Hippocampal formation (tissue), 2 donors: ENCODE results near the gene MRPL40.

ENCODE experiments used
- DNase-seq, 2 donors: peaks; one replicate each; lab custom pipeline; 2025; lab: John Stamatoyannopoulos, UW

The MRPL40 gene

DNA sequence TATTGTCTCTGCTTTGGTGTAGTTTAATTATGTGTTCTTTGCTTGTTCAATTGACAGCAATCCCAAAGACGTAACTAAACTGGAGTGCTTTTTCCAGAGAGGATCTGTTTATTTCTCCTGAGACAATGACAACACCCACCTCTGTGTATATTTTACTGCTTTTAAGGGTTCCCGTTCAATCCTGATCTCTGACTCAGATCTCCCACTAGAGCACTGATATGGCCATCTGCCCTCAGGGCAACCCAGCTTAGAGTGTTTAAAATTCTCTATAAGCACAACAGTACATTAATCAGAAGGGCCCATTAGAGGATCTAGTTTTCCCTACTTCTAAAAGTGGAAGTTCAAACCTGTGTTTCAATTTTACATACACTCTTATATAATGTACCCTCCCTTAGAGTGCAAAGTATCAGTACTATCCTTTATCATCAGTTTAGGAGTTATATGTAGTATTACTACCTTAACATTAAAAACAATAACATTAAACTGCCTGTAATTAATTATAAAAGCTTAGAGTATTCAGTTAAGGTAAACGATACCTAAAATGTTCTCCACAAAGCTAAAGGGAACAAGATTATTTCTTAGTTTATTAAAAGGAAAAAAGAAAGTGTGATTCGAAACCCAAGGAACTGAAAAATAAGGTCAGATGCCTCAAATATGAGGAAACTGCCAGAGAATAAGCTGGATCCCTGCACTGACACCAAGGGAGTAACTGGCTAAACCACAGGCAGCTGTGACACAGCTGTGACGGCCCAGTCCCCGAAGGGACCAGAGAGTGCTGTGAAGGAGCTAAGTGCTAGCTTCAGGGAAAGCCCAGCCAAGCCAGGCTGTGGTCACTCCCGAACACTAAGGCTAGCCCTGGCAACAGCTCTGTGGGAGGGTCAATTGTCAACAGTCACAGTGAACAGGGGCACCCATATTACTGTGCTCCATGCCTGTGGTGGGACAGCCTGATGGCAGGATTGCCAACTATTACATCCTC is 31.4 kb downstream of the MRPL40 start:
- DNase-seq: no peak

DNA sequence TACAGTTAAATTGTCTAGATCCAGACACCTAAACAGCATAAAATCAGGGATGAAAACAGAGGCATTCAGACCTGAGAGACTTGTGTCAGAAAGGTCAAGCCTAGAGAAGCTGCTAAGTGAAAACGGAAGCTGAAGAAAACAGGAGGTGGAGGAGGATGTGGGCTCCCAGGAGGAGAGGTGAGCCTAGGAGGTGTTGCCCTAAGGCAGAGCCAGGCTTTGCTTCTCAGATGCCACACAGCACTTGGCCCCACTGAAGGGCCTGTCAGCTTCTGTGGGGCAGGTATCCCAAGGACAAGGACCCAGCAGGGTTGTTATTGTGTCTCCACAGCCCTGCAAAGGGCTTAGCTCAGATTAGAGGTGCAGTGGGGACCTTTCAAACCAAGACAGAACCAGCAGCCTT is 32.2 kb downstream of the MRPL40 start:
- no peak for DNase-seq

DNA sequence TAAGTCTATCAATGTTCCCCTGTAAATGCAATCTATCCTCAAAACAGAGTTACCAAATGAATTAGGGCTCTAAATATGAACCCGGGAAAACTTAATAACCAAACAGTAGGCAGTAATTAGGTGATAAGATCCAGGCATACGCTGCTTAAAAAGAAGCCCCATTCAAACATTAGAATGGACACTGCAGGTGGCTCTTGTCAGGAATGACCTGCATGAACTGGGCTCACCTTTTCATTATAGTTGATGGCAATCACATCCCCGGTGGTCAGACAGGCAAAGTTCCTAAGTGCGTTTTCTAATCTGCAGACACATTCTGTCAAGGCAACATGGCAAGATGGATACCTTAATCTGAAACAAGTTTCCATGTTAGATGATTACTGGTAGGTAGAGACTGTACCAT is 32.6 kb downstream of the MRPL40 start:
- DNase-seq: no peak

DNA sequence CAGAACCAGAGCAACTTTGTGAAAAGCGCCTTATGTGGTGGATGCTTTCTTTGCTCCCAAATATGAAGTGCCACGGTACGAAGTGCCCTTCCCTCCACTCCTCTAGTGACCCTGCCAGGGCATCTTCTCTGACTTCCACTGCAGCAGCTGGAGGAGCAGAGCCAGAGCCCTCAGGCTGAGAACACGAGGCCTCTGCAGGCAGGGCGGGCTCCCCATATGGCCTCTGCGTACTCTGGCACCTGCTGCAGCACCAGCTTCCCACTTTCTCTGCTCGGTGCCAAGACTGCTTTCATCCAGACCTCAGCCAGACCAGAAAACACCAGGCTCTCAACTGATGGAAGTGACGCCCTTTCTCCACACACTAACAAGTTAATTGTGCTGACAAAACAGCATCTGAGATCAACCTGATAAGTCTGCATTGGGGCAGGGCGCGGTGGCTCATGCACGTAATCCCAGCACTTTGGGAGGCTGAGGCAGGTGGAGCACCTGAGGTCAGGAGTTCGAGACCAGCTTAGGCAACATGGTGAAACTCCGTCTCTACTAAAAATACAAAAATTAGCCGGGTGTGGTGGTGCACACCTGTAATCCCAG is 33.9 kb downstream of the MRPL40 start:
- no peak for DNase-seq

DNA sequence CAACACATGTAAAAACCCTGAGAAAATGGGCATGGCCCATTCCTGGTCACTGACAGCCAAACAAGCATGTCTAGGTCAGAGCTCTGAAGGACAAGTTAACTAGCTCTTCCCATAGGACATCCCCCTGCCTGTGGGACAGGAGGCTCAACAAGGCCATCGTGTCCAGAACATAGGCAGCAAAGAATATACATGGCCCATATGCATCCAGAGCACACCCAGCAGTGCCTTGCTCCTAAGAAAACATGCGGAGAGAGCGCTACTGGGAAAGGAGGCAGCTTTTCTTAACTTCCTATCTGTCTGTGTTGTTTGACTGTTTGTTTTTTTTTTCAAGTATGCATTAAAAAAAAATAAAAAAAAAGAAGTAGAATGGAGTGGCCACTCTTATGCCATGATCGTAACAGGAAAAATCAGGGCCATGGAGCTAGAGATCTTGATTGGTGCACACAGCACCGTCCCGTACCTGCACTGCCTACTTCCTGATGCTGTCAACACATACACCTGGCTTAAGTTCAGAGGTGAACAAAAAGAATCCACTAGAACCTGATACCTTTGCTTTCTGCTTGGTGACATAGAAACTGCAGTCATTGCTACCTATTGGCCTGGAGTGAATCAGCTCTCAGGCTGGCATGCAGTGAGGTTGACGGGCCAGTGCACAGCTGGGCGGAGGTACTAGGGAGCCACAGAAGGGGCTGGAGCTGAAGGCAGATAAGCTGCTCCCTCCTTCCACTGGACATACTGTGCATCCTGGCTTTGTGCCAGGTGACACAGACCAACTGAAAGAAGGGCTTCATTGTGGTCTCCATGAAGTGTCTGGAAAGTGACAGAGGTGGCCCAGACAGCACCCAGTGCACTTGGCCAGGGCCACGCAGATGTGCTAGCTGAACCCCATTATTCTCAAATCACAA is 34.8 kb downstream of the MRPL40 start:
- DNase-seq: no peak

DNA sequence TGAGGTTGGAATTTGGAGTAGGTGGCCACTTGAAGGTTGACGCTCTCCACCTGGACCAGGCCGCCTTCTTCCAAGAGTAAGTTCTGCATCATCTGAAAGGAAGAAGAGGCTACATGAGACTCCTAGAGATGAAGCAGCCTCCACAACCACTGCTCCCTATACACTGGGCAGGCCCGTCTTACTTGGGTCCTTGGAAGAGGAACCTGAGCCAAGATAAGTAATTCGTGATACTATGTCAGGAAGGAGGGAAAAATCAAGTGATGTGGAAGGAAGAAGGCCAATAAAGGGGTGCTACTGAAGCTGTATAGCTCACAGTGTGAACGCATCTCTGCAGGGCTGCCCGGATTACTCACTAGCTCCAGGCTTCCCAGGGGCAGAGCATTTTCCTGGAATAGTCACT is 35.6 kb downstream of the MRPL40 start:
- no peak for DNase-seq

DNA sequence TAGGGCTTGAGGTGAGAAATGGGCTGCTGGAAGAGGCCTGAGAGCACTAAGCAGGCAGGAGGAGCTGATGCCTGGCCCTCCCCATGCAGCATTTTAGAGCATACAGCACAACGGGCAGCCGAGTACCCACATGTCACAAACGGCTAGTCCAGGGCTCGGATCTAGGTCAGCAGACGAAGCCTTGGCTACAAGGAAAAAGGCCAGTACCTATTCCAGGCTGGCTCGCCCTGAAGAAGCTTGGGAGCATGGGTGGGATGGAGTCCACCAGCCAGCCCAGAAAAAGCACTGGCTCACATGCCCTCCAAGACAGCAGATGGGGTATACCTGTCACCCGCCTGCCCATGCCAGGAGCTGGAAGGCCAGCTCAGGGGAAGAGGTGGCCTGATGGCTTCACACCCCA is 37.1 kb downstream of the MRPL40 start:
- no peak for DNase-seq

DNA sequence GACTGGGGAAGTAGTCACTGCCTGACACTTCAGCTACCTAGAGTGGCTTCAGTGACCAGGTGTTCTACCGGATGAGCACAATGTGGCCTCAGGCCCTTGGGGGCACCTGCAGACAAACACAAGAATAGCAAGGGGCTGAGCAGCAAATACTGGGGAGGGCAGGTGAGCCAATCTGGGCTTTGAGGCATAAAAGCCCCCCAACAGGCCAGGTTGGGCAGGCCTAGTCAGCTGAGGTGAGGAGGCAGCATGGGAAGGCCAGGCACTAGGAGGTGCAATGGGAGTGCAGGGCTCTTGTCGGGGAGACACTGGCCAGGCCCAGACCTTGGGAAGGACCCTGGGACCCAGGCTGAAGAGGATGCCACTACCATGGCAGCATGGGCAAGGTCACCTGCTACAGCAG is 37.7 kb downstream of the MRPL40 start:
- DNase-seq: no peak

DNA sequence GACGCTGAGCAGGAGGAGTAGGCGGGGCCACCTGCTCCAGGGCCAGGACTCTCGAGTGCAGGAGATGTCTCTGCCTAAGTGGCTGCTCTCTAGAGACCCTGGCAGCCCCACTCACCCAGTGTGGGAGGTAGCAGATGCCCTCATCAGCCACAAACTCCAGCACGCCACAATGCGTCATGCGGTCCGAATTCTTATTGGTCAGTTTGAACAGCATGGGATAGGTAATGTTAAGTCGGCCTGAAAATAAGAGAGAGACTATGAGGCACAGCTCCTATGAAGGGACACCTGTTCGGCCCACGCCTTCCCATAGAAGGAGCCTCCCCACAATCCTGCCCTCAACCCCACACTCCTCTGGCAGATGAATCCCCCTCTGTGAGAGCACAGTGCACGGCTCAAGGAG is 39.2 kb downstream of the MRPL40 start:
- DNase-seq: no peak

DNA sequence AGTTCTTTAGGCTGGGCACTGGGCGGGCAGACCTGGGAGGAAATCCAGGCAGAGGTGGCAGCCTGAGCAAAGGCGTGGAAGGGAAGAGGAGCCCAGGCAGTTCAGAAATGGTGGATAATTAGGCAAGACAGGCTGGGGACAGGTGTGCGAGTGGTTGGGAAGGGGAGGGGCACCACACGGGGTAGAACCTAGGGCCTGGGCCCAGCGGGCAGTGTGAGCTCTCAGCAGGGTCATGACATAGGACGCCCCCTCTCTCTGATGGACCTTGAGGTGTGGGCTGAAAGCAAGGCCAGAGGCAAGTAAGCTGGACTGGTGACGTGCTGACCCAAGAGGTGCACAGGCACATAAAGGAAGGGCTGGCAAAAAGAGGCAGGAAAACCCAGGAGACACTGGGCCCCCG is 39.9 kb downstream of the MRPL40 start:
- DNase-seq: no peak

DNA sequence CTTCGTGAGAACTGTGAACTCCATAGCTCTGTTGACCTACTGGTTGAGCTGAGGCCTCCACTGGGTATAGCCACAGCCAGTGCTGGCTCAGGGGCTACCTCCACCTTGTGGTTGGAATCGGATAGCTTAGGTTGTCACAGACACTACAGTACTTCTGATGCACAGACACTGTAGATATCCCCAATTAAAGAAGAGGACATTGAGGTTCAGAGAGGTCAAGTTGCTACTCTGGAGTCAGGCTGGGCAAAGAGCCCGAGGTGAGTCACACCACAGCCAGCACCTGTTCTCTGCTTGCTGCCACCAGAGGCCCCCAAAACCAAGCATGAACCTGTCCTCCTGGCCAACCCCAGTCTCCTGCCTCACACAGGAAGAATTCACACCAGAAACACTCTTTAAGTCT is 41.2 kb downstream of the MRPL40 start:
- no peak for DNase-seq

DNA sequence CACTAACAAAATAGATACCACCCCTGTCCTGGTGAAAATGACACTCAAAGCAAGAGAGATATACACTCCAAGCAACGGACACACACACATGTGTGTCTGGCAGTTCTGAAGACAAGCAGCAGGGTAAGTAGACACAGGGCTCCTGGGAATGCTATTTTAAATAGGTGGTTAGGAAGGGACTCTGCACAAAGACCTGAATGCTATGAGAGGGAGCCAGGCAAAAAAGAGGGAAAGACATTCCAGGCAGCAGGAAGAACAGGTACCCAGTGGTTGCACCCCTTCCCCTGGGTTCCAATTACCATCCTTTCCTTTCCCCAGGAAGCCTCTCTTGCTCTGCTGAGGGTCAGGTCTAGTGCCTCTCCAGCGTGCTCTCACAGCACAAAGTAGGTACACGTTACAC is 43.7 kb downstream of the MRPL40 start:
- no peak for DNase-seq

DNA sequence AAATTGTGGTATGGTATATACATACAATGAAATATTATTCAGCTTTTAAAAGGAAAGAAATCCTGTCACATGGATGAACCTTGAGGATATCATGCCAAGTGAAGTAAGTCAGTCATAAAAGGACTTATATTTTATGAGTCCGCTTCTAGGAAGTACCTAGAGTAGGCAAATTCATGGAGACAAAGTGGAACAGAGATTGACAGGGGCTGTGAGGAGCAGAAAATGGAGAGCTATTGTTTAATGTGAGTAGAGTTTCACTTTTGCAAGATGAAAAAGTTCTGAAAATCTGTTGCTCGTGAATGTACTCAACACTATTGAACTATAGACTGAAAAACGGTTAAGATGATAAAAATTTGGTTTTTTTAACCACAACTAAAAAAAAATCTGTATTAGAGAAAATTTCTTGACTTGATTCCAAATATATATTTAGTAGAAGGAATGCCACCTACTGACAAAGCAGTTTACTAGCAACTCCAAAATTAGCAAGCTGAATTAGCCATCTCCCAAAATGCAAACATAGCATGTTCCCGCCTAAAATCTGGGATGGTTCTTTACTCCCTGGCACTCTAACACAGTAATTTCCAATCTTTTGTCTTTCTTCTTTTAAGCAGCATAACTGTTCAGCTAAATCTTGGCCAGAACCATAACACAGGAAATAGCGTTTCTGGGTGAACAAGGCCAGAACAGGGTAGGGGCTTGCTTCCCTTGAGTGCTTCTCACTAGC is 45.1 kb downstream of the MRPL40 start:
- DNase-seq: peak in 1 of 2 donors; percentile 26

DNA sequence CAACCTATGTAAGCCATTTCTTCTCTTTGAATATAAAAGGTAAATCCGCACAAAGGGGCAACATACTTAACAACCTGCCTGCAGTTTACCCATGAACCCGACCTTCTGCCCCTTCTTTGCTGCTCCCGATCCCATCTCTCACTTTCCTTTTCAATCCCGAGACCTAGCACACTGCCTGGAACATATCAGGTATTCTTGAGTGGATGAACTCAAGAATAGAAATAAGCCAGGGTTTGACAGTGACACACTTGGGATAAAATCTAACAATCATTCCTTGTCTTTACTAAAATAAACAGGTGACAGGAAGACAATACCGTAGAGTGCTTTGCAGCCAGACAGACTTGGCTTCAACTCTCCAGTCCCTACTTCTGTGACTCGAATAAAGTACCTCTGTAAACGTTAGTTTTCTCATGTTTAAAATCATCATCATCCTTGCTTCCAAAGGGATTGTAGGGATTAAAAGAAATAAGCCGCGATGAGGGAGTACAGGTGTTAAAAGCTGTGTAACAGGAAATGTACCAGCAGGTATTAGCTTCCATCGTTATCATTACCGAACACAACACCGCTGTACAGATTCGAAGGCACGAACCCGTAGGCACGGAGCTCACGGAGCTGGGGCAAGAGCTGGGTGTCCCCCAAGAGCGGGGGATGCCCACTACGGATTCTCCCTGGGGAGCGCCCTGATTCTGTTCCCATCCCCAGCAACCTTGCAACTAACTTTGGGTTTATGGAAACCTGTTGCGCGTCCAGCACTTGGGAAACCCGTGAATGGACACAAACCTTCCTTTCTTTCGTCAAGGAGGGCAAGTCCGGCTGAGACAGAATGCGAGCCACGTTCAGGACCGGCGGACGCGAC is 45.9 kb downstream of the MRPL40 start:
- no peak for DNase-seq

DNA sequence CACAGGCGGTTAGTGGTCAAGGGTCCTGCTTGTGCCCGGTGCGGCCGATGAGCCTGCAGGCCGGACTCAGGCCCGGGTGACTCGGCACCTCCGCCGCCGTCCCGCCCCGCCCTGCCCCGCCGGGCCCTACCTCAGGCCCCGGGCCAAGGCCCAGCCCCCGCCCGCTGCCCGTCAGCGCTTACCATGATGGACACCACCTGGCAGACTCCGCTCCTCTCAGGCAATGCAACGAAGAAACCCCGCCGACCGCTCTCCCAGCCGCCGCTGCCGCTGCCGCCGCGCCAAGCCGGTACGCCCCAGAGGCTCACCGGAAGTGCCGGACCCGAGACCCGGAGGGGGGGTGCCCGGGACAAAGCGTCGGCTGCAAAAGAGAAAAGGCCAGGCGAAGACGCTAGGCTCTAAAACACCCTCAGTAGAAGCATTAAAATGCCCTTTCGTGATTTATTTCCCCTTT is 46.6 kb downstream of the MRPL40 start, which contains the start of gene UFD1:
Gene UFD1 (minus strand): TSS at position 293 of the 454 bp plus-strand sequence. CDS start 108 bp downstream, at position 185.
- peak; percentile 79 to 88 for DNase-seq

DNA sequence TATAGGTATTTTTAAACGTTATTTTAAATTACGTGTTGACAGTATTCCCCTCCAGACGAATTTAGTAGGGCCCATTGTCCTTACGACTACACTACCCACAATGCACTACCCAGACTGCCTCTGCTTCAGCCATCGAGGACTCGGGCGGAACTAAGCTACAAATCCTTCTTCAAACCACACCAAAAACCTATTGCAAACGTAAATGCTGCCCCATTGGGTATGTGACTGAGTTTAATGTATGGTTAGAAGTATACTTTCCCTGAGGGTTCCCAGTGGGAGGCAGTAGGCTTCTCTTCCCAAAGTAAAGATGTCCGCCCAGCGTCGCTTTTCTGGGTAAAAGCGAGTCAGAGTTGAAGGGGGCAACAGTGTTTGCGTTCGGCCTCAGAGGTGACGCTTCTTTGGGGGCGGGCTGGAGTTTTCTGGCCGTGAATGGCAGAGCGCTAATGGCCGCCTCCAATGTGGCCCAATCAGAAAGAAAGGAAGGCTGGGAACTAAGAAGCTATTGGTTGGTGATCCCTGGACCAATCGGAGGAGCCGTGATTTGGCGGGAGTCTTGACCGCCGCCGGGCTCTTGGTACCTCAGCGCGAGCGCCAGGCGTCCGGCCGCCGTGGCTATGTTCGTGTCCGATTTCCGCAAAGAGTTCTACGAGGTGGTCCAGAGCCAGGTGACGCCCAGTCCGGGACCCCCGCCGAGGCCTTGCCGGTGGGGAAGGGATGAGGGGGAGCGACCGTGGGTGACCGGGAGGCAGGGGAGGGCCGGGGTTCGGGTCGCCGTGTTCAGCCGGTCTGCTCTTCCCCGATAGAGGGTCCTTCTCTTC is 47.2 kb downstream of the MRPL40 start, which contains the start of gene CDC45:
Gene CDC45 (plus strand): TSS at position 566 of the 818 bp plus-strand sequence. CDS start 49 bp downstream, at position 615.
- DNase-seq: peak; percentile 96 to 99

DNA sequence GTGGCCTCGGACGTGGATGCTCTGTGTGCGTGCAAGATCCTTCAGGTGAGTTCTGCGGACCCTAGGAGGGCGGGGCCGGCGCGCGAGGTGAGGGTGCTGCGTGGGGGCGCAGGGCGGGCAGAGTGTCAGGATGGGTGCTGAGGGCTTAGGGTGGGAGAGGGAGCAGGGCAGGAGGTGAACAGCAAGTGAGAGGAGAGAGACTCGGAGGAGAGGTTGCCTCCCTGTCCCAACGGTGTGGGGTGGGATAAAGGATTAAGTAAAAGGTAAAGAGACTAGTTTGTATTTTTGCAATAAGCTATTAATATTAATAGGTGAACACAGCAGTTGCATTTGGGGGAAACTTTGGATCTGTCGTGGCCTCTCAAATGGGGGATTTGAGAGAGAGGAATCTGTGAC is 47.8 kb downstream of the MRPL40 start:
- no peak for DNase-seq

DNA sequence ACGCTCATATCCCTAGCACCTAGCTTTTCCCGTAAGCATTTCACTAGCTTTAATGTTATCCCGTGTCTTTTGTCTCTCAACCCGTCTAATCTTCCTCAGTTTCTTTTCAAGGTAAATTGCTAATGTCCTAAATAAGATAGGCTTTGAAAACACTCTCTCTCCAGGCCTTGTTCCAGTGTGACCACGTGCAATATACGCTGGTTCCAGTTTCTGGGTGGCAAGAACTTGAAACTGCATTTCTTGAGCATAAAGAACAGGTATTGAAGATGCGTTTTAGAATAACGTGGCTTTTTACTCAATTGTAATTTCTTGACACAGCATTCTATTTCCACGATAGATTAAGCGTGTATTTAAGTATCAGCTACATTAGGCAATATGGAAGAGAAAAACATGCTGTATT is 48.4 kb downstream of the MRPL40 start:
- no peak for DNase-seq

DNA sequence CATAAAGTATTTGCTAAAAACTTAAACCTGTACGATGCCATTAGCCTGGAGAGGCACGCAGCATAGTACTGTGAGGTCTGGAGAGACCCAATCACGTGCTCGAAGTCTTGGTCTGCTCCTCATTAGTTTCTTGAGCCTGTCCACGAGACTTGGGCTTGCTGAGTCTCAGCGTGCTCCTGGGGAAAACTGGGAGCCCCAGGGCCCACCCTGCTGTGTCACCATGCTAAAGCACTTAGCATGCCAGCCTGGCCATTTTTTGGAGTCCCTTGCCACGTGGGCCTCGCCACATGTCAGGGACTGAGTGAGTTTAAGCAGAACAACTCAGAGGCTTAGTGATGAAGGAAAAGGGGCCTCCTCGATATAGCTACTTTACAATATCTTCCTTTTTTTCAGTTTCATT is 50.0 kb downstream of the MRPL40 start:
- no peak for DNase-seq
